ENCODE measurements around the gene STIMATE.

Gene STIMATE

DNA sequence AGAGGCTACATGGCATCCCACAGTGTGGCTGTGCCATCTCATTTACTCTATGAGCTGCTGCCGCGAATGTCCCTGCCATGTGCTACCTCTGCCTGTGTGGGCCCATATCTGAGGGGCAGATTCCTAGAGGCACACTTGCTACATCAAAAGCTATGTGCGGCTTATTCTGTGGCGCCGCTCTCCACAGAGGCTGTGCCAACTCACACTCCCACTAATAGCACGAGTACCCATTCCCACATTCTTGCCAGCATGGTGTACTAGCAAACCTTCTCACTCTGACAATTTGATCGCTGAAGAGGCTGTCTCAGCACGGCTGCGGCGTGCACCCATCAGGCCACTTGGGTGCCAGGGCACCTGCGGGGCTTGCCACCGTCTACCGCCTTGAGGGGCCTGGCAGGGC, 31.4 kb downstream of the STIMATE start:
- DNase-seq (ENCODE audit: low spot score): no peak

DNA sequence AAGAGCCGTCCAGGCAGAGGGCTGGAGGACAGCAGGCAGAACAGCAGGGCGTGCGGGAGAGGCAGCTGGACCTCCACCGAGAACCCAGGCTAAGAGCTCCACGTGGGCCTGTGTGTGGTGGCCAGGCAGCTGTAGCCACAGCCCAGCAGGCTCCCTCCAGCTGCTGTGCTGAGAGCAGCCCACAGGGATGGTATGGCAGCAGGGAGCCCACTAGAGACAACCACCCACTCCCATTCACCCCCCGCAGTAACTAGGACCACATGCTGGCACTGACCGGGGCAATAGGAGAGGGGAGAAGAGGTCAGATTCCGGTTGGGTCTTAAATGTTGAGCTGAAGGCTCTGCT, 37.0 kb downstream of the STIMATE start:
- DNase-seq (ENCODE audit: low spot score): no peak

DNA sequence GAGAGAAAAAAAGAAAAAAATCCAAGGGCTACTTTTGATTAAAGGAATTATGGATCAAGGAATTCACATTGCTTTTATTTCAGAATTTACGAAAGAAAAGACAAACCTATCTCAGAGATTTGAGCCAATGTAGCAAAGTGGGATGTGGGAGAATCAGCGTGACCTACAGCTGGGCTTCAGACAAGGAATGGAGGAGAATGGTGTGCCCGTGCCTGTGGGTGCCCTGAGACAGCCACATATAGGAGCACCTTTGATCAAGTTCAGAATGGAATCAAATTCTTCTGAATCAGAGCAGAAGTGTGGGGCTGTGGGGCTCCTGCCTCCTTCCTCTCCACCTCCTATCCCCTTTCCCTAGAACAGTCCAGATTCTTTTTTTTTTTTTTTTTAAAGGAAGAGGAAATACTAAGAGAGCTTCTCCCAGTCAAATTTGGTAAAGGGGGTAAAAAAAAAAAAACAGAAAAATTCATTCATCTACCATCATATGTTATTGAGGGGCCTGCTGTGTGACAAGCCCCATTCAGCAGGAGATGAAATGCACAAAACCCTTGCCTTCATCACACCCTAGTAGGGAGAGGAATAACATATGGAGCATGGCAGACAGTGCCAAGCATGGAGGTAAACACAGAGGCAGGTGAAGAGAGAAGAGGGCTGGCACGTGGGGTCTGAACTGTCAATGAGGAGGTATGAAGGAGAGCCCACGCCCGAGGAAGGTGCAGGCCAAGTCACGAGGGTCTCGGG, 37.5 kb downstream of the STIMATE start:
- DNase-seq (ENCODE audit: low spot score): no peak

DNA sequence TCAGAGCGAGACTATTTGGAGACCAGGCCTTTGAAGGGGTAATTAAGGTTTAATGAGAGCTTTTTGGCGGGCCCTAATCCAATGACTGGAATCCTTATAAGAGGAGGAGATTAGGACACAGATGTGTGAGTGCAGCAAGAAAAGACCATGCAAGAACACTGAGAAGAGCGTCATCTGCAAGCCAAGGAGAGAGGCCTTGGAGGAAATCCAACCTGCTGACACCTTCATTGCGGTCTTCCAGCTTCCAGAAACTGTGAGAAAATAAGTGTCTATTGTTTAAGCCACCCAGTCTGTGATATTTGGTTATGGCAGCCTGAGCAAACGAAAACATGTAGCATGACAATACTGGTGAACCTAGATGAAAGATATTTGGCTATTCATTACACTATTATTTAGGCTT, 39.5 kb downstream of the STIMATE start:
- DNase-seq (ENCODE audit: low spot score): no peak

DNA sequence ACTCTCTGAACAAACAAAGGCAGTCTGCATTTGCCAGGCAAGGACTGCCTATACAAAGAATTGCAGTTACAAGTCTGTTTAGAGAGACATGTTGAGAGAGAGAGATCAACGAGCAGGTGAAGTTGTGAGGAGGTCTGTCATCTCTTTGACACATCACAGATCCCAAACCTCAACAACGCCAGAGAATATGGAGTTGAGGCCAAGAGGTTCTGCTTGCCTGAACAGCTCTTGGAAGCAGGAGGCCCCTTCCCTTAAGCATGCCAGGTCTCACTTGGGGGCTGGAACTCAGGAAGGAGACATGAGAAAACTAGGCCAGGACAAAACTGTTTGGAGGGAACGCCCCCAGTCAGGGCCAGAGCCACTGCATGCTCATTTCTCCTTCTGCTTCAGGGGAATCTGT, 40.2 kb downstream of the STIMATE start:
- no peak for DNase-seq (ENCODE audit: low spot score)

DNA sequence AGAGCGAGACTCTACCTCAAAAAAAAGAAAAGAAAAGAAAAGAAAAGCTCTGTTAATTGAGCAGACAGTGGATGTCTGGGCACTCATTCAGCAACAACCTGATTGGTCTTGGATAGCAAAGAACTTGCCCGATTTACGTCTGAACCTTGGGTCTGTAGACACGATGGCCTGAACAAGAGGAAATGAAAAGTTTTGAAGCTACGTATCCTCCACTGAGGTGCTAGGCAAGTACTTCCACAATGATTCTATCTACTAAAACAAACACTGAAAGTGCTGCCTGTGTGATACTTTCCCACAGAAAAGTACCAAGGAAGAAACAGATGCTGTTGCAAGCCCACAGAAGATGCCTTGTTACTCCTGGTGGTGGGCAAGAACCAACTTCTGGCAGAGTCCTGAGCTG, 40.7 kb downstream of the STIMATE start:
- DNase-seq (ENCODE audit: low spot score): no peak

DNA sequence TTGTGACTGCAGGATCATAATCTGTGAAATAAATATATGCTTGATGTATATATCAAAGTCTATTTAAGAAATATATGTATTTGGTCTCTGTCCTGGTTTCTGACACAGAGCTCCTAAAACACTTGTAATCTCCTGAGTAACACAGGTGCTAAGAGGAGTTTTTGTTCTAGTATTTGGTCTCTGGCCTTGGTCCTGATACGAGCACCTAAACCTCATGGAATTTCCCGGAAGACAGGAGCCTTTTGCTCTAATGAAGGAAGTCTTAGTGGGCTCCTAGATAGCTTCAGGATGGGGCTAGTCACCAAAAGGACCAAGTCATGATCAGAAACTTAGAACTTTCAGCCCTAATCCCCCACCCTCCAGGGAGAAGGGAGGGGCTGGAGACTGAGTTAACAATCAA, 43.3 kb downstream of the STIMATE start:
- no peak for DNase-seq (ENCODE audit: low spot score)

DNA sequence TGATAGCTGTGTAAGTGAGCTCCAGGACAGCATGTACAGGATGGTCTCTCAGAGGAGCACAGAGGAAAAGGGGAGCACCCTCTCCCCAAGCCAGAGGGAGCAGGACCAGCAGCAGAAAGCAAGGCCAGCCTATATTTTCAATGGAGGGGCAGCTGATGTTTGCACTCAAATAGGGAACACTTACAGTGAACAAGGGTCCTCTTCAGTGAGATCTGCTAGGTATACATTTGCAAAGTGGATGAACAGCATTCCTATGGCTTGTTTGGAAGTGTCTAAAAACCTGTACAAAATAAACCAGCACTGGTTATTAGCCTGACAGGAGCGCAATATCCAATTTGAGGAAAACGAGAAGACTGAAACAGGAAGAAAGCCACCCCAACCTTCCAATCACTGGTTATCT, 44.9 kb downstream of the STIMATE start:
- DNase-seq (ENCODE audit: low spot score): no peak

DNA sequence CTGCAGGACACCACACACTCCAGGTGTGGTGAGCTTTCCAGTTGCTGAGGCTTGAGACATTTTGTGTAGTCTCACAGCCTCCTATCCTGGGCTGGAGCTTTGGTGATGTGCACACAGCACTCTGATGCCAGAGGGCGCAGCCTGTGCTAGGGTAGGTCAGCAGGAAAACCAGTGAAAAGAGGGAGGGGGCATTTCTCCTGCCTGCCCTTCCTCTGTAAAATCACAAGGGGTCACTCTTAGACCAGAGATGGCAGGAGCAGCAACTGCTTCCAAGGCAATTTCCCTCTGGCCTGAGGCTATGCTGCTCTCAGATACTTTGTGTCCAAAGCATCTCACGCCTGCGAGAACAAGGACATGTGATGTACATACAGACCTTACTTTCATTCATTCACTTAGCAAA, 46.0 kb downstream of the STIMATE start:
- peak; percentile 52 for DNase-seq (ENCODE audit: low spot score)

DNA sequence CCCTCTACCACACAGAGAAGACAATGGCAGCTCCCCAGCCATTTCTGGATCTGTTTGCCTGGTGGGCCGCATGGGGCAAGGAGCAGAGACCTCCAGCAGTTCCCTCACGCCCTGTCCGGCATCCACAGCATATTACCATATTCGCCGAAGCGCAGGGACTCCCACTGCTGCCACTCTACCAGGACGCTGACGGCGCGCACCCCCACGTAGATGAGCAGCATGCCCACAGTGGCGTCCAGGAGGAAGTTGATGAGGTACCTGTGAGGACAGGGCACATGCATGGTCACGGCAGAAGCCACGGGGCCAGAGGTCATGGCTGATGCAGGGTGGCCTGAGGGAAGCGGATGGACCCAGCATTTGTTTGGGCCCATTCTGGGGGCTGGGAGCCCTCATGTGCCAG, 47.7 kb downstream of the STIMATE start:
- no peak for DNase-seq (ENCODE audit: low spot score)

DNA sequence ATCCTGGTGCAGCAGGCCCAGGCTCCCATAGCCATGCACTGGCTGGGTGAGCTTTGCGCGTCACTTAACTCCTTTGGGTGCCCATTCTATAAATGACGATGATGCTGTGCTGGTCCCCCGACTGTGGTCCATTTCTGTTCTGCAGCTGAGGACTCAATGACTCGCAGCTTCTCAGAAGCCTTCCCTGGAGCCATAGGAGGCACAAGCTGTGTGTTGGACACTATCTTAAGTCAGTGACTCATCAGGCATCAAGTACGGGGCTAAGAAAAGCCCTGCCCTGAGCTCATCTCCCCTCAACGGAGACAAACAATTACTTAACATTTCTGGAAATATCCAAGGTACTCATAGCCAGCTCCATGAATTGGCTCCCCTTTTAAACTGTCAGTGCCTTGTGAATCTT, 48.7 kb downstream of the STIMATE start:
- DNase-seq (ENCODE audit: low spot score): no peak

DNA sequence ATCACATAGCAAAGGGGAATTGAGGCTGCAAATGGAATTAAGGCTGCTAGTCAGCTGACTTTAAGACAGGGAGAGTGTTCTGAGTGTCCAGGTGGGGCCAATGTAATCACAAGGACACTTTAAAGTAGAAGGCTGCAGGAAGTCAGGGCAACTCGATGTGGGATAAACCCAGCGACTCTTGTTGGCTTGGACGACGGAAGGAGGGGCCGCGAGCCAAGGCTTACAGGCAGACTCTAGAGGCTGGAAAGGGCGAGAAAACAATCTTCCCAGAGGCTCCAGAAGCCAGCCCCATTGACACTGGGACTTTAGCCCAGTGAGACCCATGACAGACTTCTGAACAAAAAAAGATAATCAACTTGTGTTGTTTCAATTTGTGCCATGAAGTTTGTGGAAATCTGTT, 49.6 kb downstream of the STIMATE start:
- DNase-seq (ENCODE audit: low spot score): no peak

DNA sequence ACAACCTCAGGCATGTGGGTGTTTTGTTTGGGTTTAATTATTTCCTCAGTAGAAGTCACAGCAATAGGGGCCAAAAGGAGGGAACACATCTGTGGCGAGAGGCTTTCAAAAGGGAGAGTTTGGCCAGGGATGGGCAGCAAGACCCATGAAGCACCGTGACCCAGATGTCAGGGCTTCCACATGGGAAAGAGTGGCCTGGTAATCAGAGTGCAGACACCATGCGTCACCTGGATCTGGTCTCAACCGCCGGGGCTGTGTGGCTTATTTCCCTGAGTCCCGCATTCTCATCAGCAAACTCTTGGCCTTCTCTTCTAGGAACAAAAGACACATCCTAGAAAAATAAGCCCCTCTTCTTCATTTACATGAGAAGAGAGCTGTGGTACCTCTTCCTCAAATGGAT, 50.1 kb downstream of the STIMATE start:
- no peak for DNase-seq (ENCODE audit: low spot score)

DNA sequence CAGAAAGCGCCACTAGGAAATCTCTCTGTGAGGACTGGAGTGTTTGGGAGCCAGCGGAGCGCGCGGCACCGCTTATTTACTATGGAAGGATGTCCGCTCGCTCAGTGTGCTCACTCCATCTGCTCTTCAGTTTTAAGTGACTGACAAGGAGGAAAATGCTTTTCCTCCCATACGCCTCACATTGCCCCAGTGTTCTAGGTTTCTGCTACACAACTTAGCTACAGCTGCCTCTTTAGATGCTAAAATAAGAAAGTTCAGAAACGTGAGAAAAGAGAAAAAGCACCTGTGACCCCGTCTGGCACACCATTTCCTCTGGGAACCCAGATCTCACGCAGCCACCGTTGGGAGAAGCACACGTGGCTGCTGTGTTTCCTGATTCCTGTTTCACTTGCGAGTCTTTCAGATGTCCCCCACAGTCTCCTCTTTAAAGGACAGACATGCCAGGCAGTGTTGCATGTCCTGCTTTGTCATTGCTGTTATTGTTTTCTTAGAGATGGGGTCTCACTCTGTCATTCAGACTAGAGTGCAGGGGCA, 50.8 kb downstream of the STIMATE start:
- no peak for DNase-seq (ENCODE audit: low spot score)

DNA sequence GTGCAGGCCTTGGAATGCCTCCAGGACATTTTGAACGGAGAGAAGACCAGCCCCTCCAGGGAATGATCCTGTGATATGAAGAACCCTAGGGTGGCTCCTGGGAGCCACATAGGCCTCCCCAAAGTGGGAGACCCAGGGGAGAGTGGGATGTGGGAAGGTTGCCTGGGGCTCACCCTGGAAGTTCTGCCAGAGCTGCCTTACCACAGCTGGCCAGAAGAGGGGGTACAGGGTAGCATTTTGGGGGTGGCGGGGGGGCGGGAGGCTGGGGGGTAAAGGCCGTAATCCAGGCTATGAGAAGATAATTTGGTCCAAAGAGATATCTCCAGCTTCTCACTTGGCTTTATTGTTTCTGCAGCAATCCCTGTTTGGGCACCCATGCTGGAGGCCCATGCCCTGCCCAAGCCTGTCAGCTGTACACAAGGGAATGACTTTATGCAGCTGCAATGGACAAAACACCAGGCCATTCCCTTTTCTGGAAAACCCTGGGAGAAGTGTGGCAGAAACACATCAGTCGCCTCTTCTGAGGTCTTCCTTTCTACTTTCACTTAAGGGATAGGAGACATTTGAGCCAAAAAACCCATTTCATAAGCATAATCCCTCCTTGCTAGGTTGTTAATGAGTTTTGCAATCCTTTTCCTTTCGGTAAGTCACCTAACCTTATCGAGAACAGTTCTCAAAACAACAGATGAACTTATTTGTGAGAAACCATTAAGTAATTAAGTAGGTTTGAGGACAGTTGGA, 51.5 kb downstream of the STIMATE start:
- DNase-seq (ENCODE audit: low spot score): peak; percentile 36

DNA sequence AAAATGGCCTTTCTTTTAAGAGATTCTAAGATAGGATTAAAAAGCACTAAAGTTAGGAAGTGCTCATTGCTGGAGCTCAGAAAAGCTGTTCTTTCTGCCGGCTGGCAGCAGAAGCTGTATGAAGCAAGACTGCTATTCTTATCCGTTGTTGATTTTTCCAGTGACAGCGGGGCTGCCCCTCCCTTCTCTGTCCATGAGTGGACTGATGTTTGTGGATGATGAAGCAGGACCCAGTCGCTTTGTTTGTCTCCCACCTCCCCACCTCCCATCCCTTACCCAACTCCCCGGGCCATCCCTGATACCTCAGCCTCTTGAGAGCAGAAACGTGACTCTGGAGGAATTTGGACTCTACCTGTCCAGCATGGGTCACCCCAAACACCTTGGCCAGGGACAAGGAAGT, 52.2 kb downstream of the STIMATE start:
- no peak for DNase-seq (ENCODE audit: low spot score)

DNA sequence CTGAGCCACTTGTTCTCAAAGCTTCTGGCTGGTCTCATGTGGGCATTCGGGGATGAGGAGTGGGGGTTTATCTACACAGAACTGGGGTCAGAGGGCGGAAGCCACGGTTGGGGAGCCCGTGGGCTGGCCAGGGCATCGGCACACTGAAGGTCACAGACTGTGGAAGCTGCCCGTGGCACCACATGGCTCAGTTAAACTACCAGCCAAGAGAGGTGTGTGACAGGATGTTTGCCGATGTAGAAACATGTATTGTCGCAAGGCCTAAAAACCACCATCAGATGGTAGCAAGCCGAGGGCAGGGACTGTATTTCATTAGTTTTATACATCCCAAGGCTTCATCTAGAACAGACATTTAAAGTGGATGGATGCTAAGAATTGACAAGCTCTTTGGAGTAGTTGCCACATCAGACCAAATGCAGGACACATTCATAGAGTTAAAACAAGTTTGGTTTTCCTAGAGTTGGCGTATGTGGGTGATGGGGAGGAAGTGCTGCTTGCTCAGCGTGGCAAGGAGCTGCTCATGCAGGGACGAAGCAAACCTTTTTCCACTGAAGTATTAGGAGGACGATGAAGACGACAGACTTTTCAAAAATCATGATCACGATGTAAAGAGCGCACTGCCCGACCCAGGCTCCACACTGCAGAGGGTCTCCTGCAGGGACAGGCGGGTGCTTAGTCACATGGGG, 52.9 kb downstream of the STIMATE start:
- DNase-seq (ENCODE audit: low spot score): no peak

DNA sequence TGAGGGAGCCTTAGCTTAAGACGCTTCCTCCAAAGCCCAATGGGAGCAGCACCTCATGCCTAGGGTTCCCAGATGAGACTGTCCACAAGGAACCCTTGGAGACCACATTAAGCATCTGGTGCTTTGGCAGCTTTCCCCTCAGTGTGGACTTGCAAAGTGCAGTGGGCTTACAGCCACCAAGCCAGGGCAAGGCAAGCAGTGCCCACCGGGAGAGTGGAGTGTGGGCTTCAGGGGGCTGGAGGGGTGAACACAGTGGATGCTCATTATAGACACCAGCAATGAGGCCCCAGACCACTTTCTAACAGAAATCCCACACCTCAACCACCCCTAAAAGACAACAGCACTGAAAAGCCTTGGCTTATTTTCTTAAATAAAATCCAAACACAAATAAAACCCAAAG, 53.5 kb downstream of the STIMATE start:
- DNase-seq (ENCODE audit: low spot score): no peak

DNA sequence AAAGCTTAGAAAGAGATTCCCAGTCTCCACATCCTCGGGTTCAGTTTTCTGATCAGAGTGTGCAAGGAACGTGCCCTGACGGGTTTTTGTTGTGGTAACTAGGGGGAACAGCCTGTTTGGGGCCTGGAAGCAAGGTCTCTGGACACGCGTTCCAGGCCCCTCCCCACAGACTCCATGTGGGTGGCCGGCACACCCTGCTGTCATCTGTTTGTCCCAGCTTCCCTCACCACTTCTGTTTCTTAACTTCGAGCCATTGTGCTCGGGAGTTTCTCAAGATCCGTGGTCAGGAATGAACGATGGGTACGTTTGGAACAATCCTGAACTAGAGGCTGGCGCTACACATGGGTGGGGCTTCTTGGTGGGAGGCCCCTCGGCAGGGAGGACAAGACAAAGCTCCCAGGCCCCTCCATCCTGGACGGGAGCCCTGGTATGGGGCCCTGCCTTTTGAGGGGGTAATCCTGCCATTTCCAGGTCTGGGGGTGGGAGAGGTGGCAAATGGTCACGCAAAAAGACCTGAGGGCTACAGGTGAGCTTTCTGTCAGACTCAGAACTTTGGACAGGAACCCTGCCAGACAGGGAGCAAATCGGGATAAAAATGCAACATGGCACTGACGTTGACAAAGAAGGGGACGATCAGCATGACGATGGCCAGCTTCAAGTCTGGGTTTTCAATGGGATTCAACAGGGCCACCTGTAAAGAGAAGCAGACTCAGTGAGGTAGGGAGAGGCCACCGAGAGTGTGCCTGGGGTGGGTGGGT, 54.1 kb downstream of the STIMATE start:
- DNase-seq (ENCODE audit: low spot score): no peak

DNA sequence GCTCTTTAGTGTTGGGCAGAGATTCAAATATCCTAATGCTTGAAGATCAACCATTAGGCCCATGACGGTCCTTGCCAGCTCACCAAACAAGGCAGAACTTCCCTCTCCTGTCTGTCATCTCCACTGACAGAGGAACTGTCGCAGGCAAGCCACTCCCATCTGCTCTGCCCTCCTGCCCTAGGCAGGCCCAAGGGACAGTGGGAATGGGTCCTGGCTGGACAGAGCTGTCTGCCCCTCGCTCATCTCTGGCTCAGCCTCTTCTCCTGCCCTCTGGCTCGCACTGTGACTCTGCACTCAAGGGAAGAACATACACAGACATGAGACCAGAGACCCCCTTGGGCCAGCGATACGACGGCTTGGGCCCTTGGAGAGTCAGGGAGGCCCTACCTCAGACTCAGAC, 54.9 kb downstream of the STIMATE start:
- no peak for DNase-seq (ENCODE audit: low spot score)

DNA sequence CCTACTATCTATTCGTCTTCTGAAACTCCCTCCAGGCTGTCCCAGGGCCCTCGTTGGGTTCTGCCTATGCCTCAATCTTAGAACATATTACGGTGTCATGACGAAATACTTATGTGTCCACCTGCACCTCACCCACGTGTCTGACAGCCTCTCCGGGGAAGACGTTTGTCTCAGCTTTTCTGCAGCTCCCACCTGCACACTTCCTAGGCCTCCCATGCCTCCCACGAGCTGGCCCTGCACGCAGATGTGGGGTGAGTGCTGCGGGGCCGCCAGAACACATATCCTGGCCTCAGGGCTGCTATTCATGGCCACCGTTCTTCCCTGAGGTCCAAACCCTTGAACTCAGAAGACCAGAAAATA, 55.4 kb downstream of the STIMATE start:
- no peak for DNase-seq (ENCODE audit: low spot score)

DNA sequence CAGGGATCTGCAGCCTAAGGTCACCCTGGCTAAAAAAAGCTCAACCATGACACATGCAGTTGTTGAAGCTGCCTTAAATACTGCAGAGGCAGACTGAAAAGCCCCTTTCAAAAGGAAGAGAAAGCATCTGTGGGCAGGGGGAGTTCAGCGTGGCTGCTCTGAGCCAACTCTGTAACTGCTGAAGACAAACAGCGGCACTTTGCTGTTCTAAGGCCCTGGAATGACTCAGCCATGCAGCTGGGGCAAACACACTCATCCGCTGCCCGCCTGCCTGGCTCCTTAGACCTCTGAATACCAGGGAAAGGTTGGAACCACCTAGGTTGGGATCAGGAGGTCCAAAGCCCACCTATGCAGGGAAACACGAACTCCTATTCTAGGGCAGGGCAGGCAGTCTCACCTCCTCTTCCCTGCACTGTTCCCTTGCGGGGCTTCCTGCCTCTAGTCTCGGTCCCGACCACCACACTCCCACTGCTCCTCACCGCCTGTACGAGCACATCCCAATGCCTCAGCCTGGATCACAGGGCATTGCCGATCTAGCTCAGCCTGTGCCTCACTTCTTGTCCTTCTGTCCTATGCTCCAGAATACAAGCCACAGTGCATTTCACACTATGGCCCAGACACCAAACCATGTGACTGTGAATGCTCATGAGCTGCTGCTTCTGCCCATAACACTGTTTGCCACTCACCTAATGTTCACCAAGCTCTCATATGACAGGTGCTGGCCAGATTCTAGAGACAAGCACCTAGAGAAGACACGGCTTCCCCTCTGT, 56.0 kb downstream of the STIMATE start:
- DNase-seq (ENCODE audit: low spot score): no peak

All from germinal center (tissue), 1 donor.